K562 (cell line): ENCODE data around the gene MYO1F. TPM values are rescaled to one million over a fixed set of nuclear protein-coding genes. Genes with fewer than 3 reads are reported as not detected.

ENCODE experiments used
- CCAR2 ChIP-seq: fragments of 200-400 bp; formaldehyde crosslinking; IDR thresholded peaks from 2 replicates; pipeline ENCODE4 v1.6.1; 2017; ENCODE audit warnings: mild to moderate bottlenecking, low read depth, low read length
- CEBPB ChIP-seq: fragments of 450-650 bp; IDR thresholded peaks from 2 replicates; pipeline ENCODE4 v1.6.1; 2016; ENCODE audit warnings: missing genetic modification characterization, missing compliant biosample characterization
- CREM ChIP-seq: IDR thresholded peaks from 2 replicates; pipeline ENCODE4 v1.6.1; 2014; ENCODE audit warnings: antibody characterized with exemption, low read depth
- GATAD2B ChIP-seq: fragments of 450-650 bp; IDR thresholded peaks from 2 replicates; pipeline ENCODE4 v1.6.1; 2017; ENCODE audit warnings: mild to moderate bottlenecking, borderline replicate concordance
- HDAC2 ChIP-seq: fragments of 450-650 bp; IDR thresholded peaks from 2 replicates; pipeline ENCODE4 v1.6.1; 2016; ENCODE audit warnings: mild to moderate bottlenecking
- KLF6 ChIP-seq: fragments of 250-450 bp; sonication (Bioruptor Pico); IDR thresholded peaks from 2 replicates; pipeline ENCODE4 v1.4.0; 2020; ENCODE audit warnings: mild to moderate bottlenecking, moderate library complexity, borderline replicate concordance
- MED1 ChIP-seq: sonication (generic); formaldehyde crosslinking; IDR thresholded peaks from 2 replicates; pipeline ENCODE4 v1.8.1; 2023; ENCODE audit warnings: missing genetic modification reagents, borderline replicate concordance
- MTA1 ChIP-seq: fragments of 450-650 bp; IDR thresholded peaks from 2 replicates; pipeline ENCODE4 v1.6.1; 2017; ENCODE audit warnings: borderline replicate concordance
- NFIX ChIP-seq: fragments of 250-450 bp; sonication (Bioruptor Pico); IDR thresholded peaks from 2 replicates; pipeline ENCODE4 v1.4.0; 2020; ENCODE audit warnings: low read depth, mild to moderate bottlenecking, moderate library complexity
- POLR3A ChIP-seq: IDR thresholded peaks from 2 replicates; pipeline ENCODE4 v1.6.1; 2011; ENCODE audit warnings: borderline replicate concordance, mild to moderate bottlenecking, moderate library complexity; ENCODE audit not compliant: insufficient read length, insufficient read depth; ENCODE audit errors: extremely low read depth
- RBM14 ChIP-seq: fragments of 200-400 bp; formaldehyde crosslinking; IDR thresholded peaks from 2 replicates; pipeline ENCODE4 v1.6.1; 2018; ENCODE audit warnings: low read depth, mild to moderate bottlenecking, low read length, moderate library complexity, borderline replicate concordance; ENCODE audit not compliant: insufficient read depth
- RFX5 ChIP-seq: IDR thresholded peaks from 2 replicates; pipeline ENCODE4 v1.6.1; 2011; ENCODE audit warnings: low read depth, mild to moderate bottlenecking, improper control_type of control experiment, low read length
- SNIP1 ChIP-seq: fragments of 450-650 bp; IDR thresholded peaks from 2 replicates; pipeline ENCODE4 v1.7.1; 2017; ENCODE audit warnings: low read depth, mild to moderate bottlenecking
- TBL1XR1 ChIP-seq, 2 experiments: IDR thresholded peaks; 2 replicates each; pipeline ENCODE4 v1.6.1; 2012; ENCODE audit warnings: improper control_type of control experiment in 2 of 2, low read length in 2 of 2, mild to moderate bottlenecking in 1 of 2
- TEAD2 ChIP-seq: fragments of 450-650 bp; IDR thresholded peaks from 2 replicates; pipeline ENCODE4 v1.6.1; 2016; ENCODE audit warnings: missing genetic modification characterization, control low read depth, missing compliant biosample characterization
- THRAP3 ChIP-seq: fragments of 450-650 bp; IDR thresholded peaks from 2 replicates; pipeline ENCODE4 v1.6.1; 2016; ENCODE audit warnings: mild to moderate bottlenecking, inconsistent platforms, borderline replicate concordance
- ZKSCAN1 ChIP-seq: fragments of 150-350 bp; IDR thresholded peaks from 2 replicates; pipeline ENCODE4 v1.6.1; 2016; ENCODE audit warnings: low read depth, low read length
- ZNF324 ChIP-seq: fragments of 250-450 bp; sonication (Bioruptor Pico); IDR thresholded peaks from 2 replicates; pipeline ENCODE4 v1.4.0; 2020; ENCODE audit warnings: mild to moderate bottlenecking
- polyA plus RNA-seq, 8 experiments: library from polyadenylated mRNA; depleted of rRNA in 4 of 8; stranded (reverse) in 5 of 8; unstranded in 3 of 8; fragments of >200 nt; fragmentation: Nextera tagmentation in 2 of 8; fragmentation: Illumina TruSeq in 1 of 8; extraction: Ambion mirVana in 2 of 8; extraction: Trizol in 1 of 8; gene quantifications; 2 replicates each; pipeline versions ENCODE4 v1.2.1 to v1.2.3, GENCODE V29; 2011 to 2014; ENCODE audit warnings: inconsistent platforms in 1 of 8, missing spikeins in 1 of 8
- total RNA-seq, 7 experiments: library from RNA; depleted of rRNA in 6 of 7; stranded (reverse); fragments of >200 nt in 6 of 7; fragmentation: Illumina TruSeq in 2 of 7; extraction: Trizol in 2 of 7; gene quantifications; 2 replicates each; pipeline versions ENCODE4 v1.2.1 to v1.2.3, GENCODE V29; 2011 to 2021; ENCODE audit warnings: low replicate concordance in 1 of 7
- TF ChIP-seq, protein P1 (sequence below): sonication (generic); formaldehyde crosslinking; IDR thresholded peaks from 2 replicates; pipeline ENCODE4 v1.9.0; 2022; ENCODE audit warnings: mild to moderate bottlenecking, missing genetic modification reagents
- TF ChIP-seq, protein P2 (sequence below): sonication (generic); formaldehyde crosslinking; IDR thresholded peaks from 2 replicates; pipeline ENCODE4 v1.9.0; 2022; ENCODE audit warnings: mild to moderate bottlenecking, missing genetic modification reagents
- TF ChIP-seq, protein P3 (sequence below): fragments of 450-650 bp; IDR thresholded peaks from 2 replicates; pipeline ENCODE4 v1.6.1; 2016; ENCODE audit warnings: low read depth, mild to moderate bottlenecking, moderate library complexity

Gene MYO1F
- total and polyA plus RNA-seq, 9 of the 15 experiments (the other 6 are each of a cell fraction or from before 2014, with no cell fraction given), result 0.78 to 9.4 (median 4.3) TPM

DNA sequence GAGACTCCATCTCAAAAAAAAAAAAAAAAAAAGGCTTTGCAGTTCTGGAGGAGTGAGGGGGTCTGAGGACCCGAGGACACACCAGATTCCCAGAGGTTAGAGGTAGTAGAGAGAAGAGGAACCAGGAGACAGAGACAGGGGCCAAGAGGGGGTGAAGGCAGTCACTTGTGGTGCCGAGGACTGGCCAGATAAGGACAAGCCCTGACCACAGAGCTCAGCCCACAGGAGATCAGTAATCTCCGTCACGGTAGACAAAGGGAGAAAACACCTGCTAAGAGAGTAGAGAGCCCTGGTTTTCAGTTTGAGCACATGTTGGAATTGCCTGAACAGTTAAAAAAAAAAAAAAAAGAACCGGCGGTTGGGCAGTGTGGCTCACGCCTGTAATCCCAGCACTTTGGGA lies 73.1 kb downstream of the MYO1F start (continued):
- no peak for TF ChIP-seq GATAD2B
- no peak for TF ChIP-seq MED1 (CRISPR knock-in tag)
- TF ChIP-seq CCAR2, result no peak
- no peak for TF ChIP-seq POLR3A
- no peak for TF ChIP-seq KLF6 (CRISPR knock-in tag)
- no peak for TF ChIP-seq CEBPB (tag)
- TF ChIP-seq THRAP3, result no peak
- peak; percentile 54; the same call in 1 of the 2 replicates for TF ChIP-seq CREM
- no peak for TF ChIP-seq NFIX
- TF ChIP-seq MTA1, result 0 out of 2 replicates have a peak, but pooled peaks have one; percentile 42
- peak; percentile 63; the same call in 1 of the 2 replicates for TF ChIP-seq HDAC2
- TF ChIP-seq TEAD2 (tag), result no peak
- TF ChIP-seq ZNF324 (CRISPR knock-in tag), result no peak
- TF ChIP-seq, protein P1, sequence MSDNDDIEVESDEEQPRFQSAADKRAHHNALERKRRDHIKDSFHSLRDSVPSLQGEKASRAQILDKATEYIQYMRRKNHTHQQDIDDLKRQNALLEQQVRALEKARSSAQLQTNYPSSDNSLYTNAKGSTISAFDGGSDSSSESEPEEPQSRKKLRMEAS (CRISPR knock-in tag), result peak; percentile 39; the same call in 1 of the 2 replicates
- TF ChIP-seq TBL1XR1 (IDR thresholded peaks at IDR 0.05; ENCODE audit: low read length in 2 of 2), result peak in 1 of 2 experiments; percentile 57; a peak in 1 of 4 replicates
- TF ChIP-seq, protein P2, sequence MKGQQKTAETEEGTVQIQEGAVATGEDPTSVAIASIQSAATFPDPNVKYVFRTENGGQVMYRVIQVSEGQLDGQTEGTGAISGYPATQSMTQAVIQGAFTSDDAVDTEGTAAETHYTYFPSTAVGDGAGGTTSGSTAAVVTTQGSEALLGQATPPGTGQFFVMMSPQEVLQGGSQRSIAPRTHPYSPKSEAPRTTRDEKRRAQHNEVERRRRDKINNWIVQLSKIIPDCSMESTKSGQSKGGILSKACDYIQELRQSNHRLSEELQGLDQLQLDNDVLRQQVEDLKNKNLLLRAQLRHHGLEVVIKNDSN, result no peak
- no peak for TF ChIP-seq RFX5
- TF ChIP-seq, protein P3, sequence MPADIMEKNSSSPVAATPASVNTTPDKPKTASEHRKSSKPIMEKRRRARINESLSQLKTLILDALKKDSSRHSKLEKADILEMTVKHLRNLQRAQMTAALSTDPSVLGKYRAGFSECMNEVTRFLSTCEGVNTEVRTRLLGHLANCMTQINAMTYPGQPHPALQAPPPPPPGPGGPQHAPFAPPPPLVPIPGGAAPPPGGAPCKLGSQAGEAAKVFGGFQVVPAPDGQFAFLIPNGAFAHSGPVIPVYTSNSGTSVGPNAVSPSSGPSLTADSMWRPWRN, result peak; percentile 89
- TF ChIP-seq RBM14, result no peak
- no peak for TF ChIP-seq ZKSCAN1
- TF ChIP-seq SNIP1, result no peak
